ENCODE data around the gene HYAL3.
"Not testable (repeated sequence)": the region's sequence is repeated elsewhere in the genome, so short reads cannot be mapped to it uniquely, and the experiment has no call there.

Gene HYAL3

DNA sequence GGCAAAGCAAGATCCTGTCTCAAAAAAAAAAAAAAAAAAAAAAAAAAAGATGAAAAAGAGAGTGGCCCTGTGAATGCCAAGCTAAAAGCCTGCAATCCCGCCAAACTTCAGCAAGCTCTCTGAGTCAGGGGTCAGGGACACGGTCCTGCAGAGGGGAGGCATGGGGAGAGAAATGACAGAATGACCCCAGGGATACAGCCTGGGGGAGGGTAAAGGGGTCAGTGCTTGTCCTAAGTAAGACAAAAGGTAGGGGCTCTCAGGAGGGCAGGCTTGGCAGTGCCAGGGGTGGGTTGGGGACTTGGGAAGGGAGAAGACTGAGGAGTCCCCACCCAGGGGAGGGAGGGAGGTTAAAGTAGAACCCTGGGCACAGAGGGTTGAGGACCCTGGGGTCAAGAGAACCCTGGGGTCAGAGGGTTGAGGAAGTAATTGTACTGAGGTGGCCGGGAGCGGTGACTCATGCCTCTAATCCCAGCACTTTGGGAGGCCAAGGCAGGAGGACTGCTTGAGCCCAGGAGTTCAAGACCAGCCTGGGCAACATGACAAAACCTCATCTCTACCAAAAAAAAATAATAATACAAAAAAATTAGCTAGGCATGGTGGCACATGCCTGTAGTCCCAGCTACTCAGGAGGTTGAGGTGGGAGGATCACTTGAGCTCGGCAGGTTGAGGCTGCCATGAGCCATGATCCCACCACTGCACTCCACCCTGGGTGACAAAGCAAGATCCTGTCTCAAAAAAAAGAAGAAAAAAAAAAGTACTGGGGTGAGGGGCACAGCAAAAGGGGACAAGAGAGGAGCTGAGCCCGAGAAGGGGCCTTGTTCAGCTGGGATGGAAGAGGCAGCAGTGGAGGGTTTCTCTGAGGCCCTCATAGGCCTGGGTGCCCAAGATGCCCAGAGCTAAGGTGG is 35.5 kb downstream of the HYAL3 start:
- no peak for DNase-seq (ENCODE audit: low read depth)
- H3K4me3 ChIP-seq (ENCODE audit: low read depth, low read length), result no peak overlapping the region
- TF ChIP-seq, protein P1, sequence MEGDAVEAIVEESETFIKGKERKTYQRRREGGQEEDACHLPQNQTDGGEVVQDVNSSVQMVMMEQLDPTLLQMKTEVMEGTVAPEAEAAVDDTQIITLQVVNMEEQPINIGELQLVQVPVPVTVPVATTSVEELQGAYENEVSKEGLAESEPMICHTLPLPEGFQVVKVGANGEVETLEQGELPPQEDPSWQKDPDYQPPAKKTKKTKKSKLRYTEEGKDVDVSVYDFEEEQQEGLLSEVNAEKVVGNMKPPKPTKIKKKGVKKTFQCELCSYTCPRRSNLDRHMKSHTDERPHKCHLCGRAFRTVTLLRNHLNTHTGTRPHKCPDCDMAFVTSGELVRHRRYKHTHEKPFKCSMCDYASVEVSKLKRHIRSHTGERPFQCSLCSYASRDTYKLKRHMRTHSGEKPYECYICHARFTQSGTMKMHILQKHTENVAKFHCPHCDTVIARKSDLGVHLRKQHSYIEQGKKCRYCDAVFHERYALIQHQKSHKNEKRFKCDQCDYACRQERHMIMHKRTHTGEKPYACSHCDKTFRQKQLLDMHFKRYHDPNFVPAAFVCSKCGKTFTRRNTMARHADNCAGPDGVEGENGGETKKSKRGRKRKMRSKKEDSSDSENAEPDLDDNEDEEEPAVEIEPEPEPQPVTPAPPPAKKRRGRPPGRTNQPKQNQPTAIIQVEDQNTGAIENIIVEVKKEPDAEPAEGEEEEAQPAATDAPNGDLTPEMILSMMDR (conservative IDR thresholded peaks at IDR 0.05; ENCODE audit: low read depth, low read length), result no peak

DNA sequence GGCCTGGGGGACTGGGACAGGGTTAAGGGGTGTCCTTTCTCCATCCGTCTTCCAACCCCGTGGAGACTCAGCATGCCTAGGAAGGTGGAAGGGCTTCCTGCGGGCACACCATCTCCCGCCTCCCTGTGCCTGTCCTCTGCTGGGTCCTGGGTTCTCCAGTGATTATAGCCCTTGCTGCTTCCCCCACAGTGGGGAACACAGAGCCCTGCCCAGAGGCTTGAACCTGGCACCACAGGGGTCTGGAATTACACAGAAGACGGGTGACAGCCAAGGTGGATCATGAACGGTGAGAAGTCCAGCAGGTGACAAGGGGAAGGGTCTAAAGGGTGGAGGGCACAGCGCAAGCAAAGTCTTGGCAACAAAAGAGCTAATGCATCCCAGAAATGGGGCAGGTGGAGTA is 36.4 kb downstream of the HYAL3 start:
- H3K4me3 ChIP-seq (ENCODE audit: low read depth, low read length), result no peak overlapping the region
- TF ChIP-seq, protein P1 (conservative IDR thresholded peaks at IDR 0.05; ENCODE audit: low read depth, low read length), result no peak
- no peak for DNase-seq (ENCODE audit: low read depth)

DNA sequence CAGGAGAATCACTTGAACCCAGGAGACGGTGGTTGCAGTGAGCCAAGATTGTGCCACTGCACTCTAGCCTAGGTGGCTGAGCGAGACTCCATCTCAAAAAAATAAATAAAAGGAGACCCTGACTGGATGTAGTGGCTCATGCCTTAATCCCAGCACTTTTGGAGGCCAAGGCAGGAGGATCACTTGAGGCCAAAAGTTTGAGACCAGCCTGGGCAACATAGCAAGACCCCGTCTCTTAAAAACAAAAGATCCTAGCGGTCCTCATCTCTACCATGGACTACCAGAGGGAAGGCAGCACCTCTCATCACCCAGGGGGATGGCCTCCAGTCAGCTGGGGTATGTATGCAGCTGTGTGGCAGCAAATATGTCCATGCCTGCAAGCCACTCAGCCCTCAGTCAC is 37.0 kb downstream of the HYAL3 start:
- DNase-seq (ENCODE audit: low read depth); H3K4me3 ChIP-seq (ENCODE audit: low read depth, low read length): not testable (repeated sequence)

DNA sequence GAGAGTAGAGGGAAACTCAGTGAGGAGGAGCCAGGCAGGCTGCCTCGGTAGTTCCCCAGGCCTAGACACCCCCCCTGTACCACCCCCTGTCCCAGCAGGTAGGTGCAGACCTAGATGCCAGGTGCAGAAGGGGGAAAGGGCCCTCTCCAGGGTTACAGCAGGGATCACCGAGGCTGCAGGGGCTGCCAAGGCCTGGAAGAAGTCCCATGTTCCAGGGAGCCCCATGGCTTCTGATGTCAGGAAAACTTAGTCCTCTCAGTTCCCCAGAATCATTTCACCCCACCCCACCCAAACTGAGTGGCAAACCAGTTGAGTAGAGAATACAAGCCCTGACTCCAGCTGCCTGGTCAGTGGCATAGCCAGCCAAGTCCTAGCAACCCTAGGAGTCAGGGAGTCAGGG is 37.7 kb downstream of the HYAL3 start:
- H3K4me3 ChIP-seq (ENCODE audit: low read depth, low read length), result no peak overlapping the region
- TF ChIP-seq, protein P1 (conservative IDR thresholded peaks at IDR 0.05; ENCODE audit: low read depth, low read length), result no peak
- DNase-seq (ENCODE audit: low read depth), result no peak

DNA sequence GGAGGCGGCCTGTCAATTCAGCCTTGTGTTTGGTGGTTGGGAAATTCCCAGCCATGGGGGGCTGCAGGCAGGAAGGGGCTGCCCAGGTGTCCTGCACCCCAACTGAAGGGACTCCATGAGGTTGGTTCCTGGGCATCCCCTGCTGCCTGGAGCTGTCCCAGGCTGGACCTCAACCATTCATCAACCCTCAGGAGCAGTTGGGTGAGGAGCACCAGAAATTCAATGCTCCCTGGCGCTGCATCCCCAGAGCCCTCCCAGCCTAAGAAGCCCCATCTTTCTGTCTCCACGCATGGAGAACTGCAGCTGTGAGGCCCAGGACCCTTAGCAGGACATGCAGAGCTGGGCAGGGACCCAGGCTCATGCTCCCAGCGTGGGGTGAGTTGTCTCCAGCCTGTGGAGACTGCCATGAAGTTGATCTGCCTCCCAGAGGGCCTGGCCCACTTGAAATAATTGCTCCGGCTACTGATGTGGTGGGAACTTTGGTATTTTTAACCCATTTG is 38.2 kb downstream of the HYAL3 start:
- DNase-seq (ENCODE audit: low read depth), result peak; percentile 36
- no peak overlapping the region for H3K4me3 ChIP-seq (ENCODE audit: low read depth, low read length)
- TF ChIP-seq, protein P1 (conservative IDR thresholded peaks at IDR 0.05; ENCODE audit: low read depth, low read length), result no peak

DNA sequence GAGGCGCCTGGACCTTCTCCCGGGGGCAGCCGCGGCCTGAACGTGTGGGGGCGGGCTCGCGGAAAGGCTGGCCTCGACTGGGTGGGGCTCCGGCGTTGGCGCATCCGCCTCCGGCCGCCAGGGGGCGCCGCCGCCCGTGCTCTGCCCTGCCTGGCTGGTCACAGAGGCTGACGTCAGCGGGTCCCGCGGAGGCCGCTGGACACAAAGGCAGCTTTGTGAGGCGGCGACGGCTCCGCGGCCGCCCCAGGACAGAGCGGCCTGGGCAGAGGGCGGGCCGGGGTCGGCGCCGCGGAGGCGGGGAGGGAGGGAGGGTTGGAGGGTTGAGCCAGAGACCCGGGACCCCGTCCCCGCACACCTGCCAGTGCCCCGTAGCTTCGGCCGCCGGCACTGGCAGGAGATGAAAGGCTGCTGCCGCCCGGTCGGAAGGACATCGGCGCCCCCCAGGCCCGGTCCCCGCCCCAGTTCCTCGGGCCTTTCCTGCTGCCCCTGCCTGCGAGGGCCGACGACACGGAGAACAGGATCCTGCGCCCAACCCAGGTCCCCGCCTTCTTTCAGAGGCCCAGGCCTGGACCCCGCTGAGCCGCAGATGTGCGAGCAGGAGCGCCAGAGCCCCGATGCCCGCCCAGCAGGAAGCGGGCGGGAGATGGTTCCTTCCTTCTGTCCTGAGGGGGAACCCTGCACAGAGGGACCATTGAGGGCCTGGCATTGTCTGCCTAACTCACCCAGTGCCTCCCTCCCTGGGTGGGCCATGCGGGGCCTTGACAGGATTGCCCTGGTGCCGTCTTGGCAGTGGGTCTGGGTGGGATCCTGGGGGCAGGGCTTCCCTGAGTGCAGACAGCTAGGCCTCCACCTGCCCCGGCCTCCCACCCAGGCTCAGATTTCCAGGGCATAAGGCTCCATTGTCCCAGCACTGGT is 38.9 kb downstream of the HYAL3 start:
- peak; percentile 90 for DNase-seq (ENCODE audit: low read depth)
- TF ChIP-seq, protein P1 (conservative IDR thresholded peaks at IDR 0.05; ENCODE audit: low read depth, low read length), result peak; percentile 58
- peak overlapping the region; percentile 60 for H3K4me3 ChIP-seq (ENCODE audit: low read depth, low read length)

DNA sequence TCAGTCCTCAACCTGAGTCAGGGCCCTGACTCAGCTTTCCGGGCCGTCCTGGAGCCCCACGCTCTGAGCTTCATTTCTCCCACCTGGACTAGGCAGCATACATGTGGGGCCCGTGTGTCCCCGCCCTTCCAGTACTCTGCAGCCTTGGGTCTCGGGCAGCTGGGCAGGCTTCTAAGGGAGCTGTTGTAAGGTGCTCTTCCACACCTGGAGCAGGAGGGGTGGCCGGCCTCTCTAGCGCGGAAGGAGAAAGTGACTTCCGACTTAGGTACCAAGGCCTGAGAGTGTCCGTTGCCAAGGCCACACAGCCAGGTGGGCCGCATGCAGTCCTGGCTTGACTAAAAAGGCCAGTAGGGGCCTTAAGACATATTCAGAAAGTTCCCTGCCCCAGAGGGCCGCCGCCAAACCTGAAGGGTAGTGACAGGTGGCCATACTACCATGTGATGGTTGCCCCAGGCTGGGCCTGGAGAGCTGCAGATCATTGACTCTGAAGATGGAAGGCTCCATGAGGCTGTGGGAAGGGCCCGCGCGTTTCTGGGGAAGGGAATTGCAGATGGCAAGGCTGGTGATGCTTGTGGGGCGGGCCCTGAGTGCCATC is 39.7 kb downstream of the HYAL3 start:
- H3K4me3 ChIP-seq (ENCODE audit: low read depth, low read length), result peak overlapping the region; percentile 34
- TF ChIP-seq, protein P1 (conservative IDR thresholded peaks at IDR 0.05; ENCODE audit: low read depth, low read length), result no peak
- no peak for DNase-seq (ENCODE audit: low read depth)

Measured in choroid plexus epithelial cell (primary cell).